IPS DF 6.9 (cell line): Measurements from ENCODE around the gene MAML2.

Experiments
- DNase-seq: peaks from one replicate; pipeline ENCODE4 v3.0.0-alpha.2; 2013; ENCODE audit warnings: low read depth, low spot score
- H3K27ac ChIP-seq: one replicate; pipeline ENCODE4 v1.5.1; 2013; ENCODE audit warnings: low read length, control low read depth
- H3K27me3 ChIP-seq: 2 replicates; pipeline ENCODE4 v1.6.1; 2013; ENCODE audit warnings: mild to moderate bottlenecking, low read length; ENCODE audit not compliant: control insufficient read depth, insufficient read depth
- H3K36me3 ChIP-seq: 2 replicates; pipeline ENCODE4 v1.6.1; 2013; ENCODE audit warnings: low read length; ENCODE audit not compliant: control insufficient read depth, insufficient read depth
- H3K4me1 ChIP-seq: 2 replicates; pipeline ENCODE4 v1.6.1; 2013; ENCODE audit warnings: low read length; ENCODE audit not compliant: control insufficient read depth, insufficient read depth
- H3K4me3 ChIP-seq: 2 replicates; pipeline ENCODE4 v1.5.1; 2013; ENCODE audit warnings: mild to moderate bottlenecking, low read length
- H3K9me3 ChIP-seq: 2 replicates; pipeline ENCODE4 v1.6.1; 2013; ENCODE audit warnings: low read length, inconsistent platforms; ENCODE audit not compliant: control insufficient read depth, insufficient read depth
- WGBS: extraction: QIAGEN DNeasy Blood & Tissue Kit; methylation state at CpG from one replicate; pipeline ENCODE4 v1.1.7; 2013; ENCODE audit warnings: mixed read lengths, missing lambda C conversion rate; ENCODE audit not compliant: insufficient read length, insufficient coverage; 5-methylcytosine and 5-hydroxymethylcytosine counted together

MAML2 gene

GRCh38 chr11:96204366-96204659 lies 138.7 kb downstream of the MAML2 start:
- Histone ChIP-seq H3K27ac (no peak overlapping the region), H3K4me1 (0 out of 2 replicates have a peak, but pooled peaks cover 2% of the 10 kb centered on the region), H3K36me3 (no peaks in the 10 kb centered on the region), H3K9me3 (no peaks in the 10 kb centered on the region), H3K4me3 (no peak overlapping the region), H3K27me3 (no peaks in the 10 kb centered on the region)
- no peak for DNase-seq

- Histone ChIP-seq H3K4me1 (0 out of 2 replicates have a peak, but pooled peaks cover 2% of the 10 kb centered on the region), H3K9me3 (no peaks in the 10 kb centered on the region), H3K27ac (no peak overlapping the region), H3K4me3 (no peak overlapping the region), H3K27me3 (no peaks in the 10 kb centered on the region), H3K36me3 (no peaks in the 10 kb centered on the region)
- no peak for DNase-seq
- no CpG with 5 or more reads among the region's 7 CpGs for whole genome bisulfite sequencing
Observed at GRCh38 chr11:96203567-96204365, 139.2 kb downstream of the MAML2 start.

GRCh38 chr11:96200243-96200642 lies 142.8 kb downstream of the MAML2 start:
- Histone ChIP-seq H3K27me3 (no peaks in the 10 kb centered on the region), H3K9me3 (no peaks in the 10 kb centered on the region), H3K27ac (no peak overlapping the region), H3K4me1 (peaks cover 5% of the 10 kb centered on the region; the same call in 1 of the 2 replicates), H3K4me3 (no peak overlapping the region), H3K36me3 (no peaks in the 10 kb centered on the region)
- no peak for DNase-seq

GRCh38 chr11:96199563-96200025 lies 143.4 kb downstream of the MAML2 start:
- DNase-seq, result no peak
- H3K9me3 ChIP-seq, result no peaks in the 10 kb centered on the region
- no peaks in the 10 kb centered on the region for H3K36me3 ChIP-seq
- no peak overlapping the region for H3K4me3 ChIP-seq
- WGBS, result no CpG with 5 or more reads among the region's 10 CpGs
- H3K4me1 ChIP-seq, result peaks cover 5% of the 10 kb centered on the region; the same call in 1 of the 2 replicates
- no peaks in the 10 kb centered on the region for H3K27me3 ChIP-seq
- no peak overlapping the region for H3K27ac ChIP-seq

- no peak for DNase-seq
- no peaks in the 10 kb centered on the region for H3K36me3 ChIP-seq
- H3K4me1 ChIP-seq, result peaks cover 5% of the 10 kb centered on the region; the same call in 1 of the 2 replicates
- H3K27ac ChIP-seq, result no peak overlapping the region
- no peak overlapping the region for H3K4me3 ChIP-seq
- no CpG with 5 or more reads among the region's 4 CpGs for WGBS
- H3K9me3 ChIP-seq, result no peaks in the 10 kb centered on the region
- no peaks in the 10 kb centered on the region for H3K27me3 ChIP-seq
Observed at GRCh38 chr11:96197801-96198701, 144.9 kb downstream of the MAML2 start.

GRCh38 chr11:96197103-96197502 lies 145.9 kb downstream of the MAML2 start:
- no peaks in the 10 kb centered on the region for H3K27me3 ChIP-seq
- no peak overlapping the region for H3K27ac ChIP-seq

GRCh38 chr11:96196181-96196662 lies 146.8 kb downstream of the MAML2 start:
- H3K9me3 ChIP-seq, result no peaks in the 10 kb centered on the region
- H3K4me1 ChIP-seq, result peaks cover 5% of the 10 kb centered on the region; the same call in 1 of the 2 replicates
- no peak overlapping the region for H3K4me3 ChIP-seq
- no peak overlapping the region for H3K27ac ChIP-seq
- WGBS, result no CpG with 5 or more reads among the region's 7 CpGs
- H3K27me3 ChIP-seq, result no peaks in the 10 kb centered on the region
- H3K36me3 ChIP-seq, result no peaks in the 10 kb centered on the region
- DNase-seq, result no peak

More at GRCh38 chr11:96197103-96197502, 145.9 kb downstream of the MAML2 start:
- H3K4me3 ChIP-seq, result no peak overlapping the region
- H3K36me3 ChIP-seq, result no peaks in the 10 kb centered on the region
- DNase-seq, result no peak
- WGBS, result no CpG with 5 or more reads among the region's 1 CpG
- H3K4me1 ChIP-seq, result peaks cover 5% of the 10 kb centered on the region; the same call in 1 of the 2 replicates
- H3K9me3 ChIP-seq, result no peaks in the 10 kb centered on the region

GRCh38 chr11:96195671-96196070 lies 147.3 kb downstream of the MAML2 start:
- no peaks in the 10 kb centered on the region for H3K9me3 ChIP-seq
- H3K27ac ChIP-seq, result no peak overlapping the region
- DNase-seq, result no peak
- no peak overlapping the region for H3K4me3 ChIP-seq
- no CpG with 5 or more reads among the region's 3 CpGs for WGBS
- no peaks in the 10 kb centered on the region for H3K27me3 ChIP-seq
- H3K36me3 ChIP-seq, result no peaks in the 10 kb centered on the region
- H3K4me1 ChIP-seq, result peaks cover 5% of the 10 kb centered on the region; the same call in 1 of the 2 replicates

GRCh38 chr11:96194581-96195374 lies 148.2 kb downstream of the MAML2 start:
- Histone ChIP-seq H3K36me3 (no peaks in the 10 kb centered on the region), H3K4me1 (peaks cover 3% of the 10 kb centered on the region; the same call in 1 of the 2 replicates), H3K4me3 (no peak overlapping the region), H3K27ac (no peak overlapping the region), H3K27me3 (no peaks in the 10 kb centered on the region), H3K9me3 (no peaks in the 10 kb centered on the region)
- no CpG with 5 or more reads among the region's 1 CpG for WGBS
- DNase-seq, result no peak
